Liver (tissue), 9 donors: ENCODE results near the gene CACNB1. TPM values are rescaled to one million over a fixed set of nuclear protein-coding genes. Genes with fewer than 3 reads are reported as not detected.
A peak's percentile ranks its signal among the peaks of the same experiment; 100 is the strongest.

Experiments
- DNase-seq: peaks from one replicate; pipeline ENCODE4 v3.0.0-alpha.2; 2017; ENCODE audit warnings: low spot score
- H3K27ac ChIP-seq, 2 donors: one replicate each; pipeline ENCODE4 v1.7.0; 2013; ENCODE audit warnings: inconsistent platforms in 2 of 2, low read length in 2 of 2, control low read depth in 1 of 2, low read depth in 1 of 2, mild to moderate bottlenecking in 1 of 2
- H3K27me3 ChIP-seq, 4 donors: one replicate each; pipeline versions ENCODE4 v1.6.1 to v1.7.0; 2013; ENCODE audit warnings: low read length in 3 of 4, inconsistent platforms in 1 of 4, mild to moderate bottlenecking in 1 of 4, moderate library complexity in 1 of 4; ENCODE audit not compliant: control insufficient read depth in 4 of 4, insufficient read depth in 4 of 4
- H3K36me3 ChIP-seq, 4 donors: one replicate each; pipeline versions ENCODE4 v1.6.1 to v1.7.0; 2013; ENCODE audit warnings: low read length in 3 of 4, mild to moderate bottlenecking in 3 of 4, low read depth in 1 of 4, moderate library complexity in 1 of 4; ENCODE audit not compliant: control insufficient read depth in 4 of 4, insufficient read depth in 3 of 4
- H3K4me1 ChIP-seq, 4 donors: one replicate each; pipeline versions ENCODE4 v1.6.1 to v1.7.0; 2013; ENCODE audit warnings: low read length in 3 of 4, mild to moderate bottlenecking in 3 of 4, moderate library complexity in 1 of 4; ENCODE audit not compliant: control insufficient read depth in 4 of 4, insufficient read depth in 4 of 4
- H3K4me3 ChIP-seq, 3 donors: one replicate each; pipeline versions ENCODE4 v1.6.1 to v1.7.0; 2013; ENCODE audit warnings: low read length in 3 of 3, control low read depth in 1 of 3, low read depth in 1 of 3, mild to moderate bottlenecking in 1 of 3
- H3K9ac ChIP-seq, 2 donors: one replicate each; pipeline ENCODE4 v1.7.0; 2013; ENCODE audit warnings: low read length in 2 of 2, mild to moderate bottlenecking in 2 of 2, moderate library complexity in 2 of 2, control low read depth in 1 of 2, low read depth in 1 of 2
- H3K9me3 ChIP-seq, 4 donors: one replicate each; pipeline versions ENCODE4 v1.6.1 to v1.7.0; 2013; ENCODE audit warnings: low read length in 3 of 4; ENCODE audit not compliant: control insufficient read depth in 4 of 4
- FOXA1 ChIP-seq: IDR thresholded peaks from 2 replicates; pipeline ENCODE4 v1.6.1; 2016; ENCODE audit warnings: antibody characterized with exemption
- FOXA2 ChIP-seq: IDR thresholded peaks from 2 replicates; pipeline ENCODE4 v1.6.1; 2016; ENCODE audit warnings: antibody characterized with exemption
- HNF4A ChIP-seq, 2 donors: conservative IDR thresholded peaks; 2 replicates each; pipeline ENCODE4 v1.6.1; 2016; ENCODE audit warnings: antibody characterized with exemption in 2 of 2, mild to moderate bottlenecking in 2 of 2
- HNF4G ChIP-seq: IDR thresholded peaks from 2 replicates; pipeline ENCODE4 v1.6.1; 2016; ENCODE audit warnings: antibody characterized with exemption
- JUND ChIP-seq, 2 donors: IDR thresholded peaks; 2 replicates each; pipeline ENCODE4 v1.6.1; 2016; ENCODE audit warnings: antibody characterized with exemption in 2 of 2
- RAD21 ChIP-seq, 2 donors: IDR thresholded peaks; 2 replicates each; pipeline ENCODE4 v1.6.1; 2016; ENCODE audit warnings: antibody characterized with exemption in 2 of 2, mild to moderate bottlenecking in 2 of 2
- RXRA ChIP-seq, 2 donors: IDR thresholded peaks; 2 replicates each; pipeline ENCODE4 v1.6.1; 2017 to 2018; ENCODE audit warnings: antibody characterized with exemption in 2 of 2, mild to moderate bottlenecking in 1 of 2
- SP1 ChIP-seq: IDR thresholded peaks from 2 replicates; pipeline ENCODE4 v1.6.1; 2018; ENCODE audit warnings: antibody characterized with exemption, mild to moderate bottlenecking
- TAF1 ChIP-seq: conservative IDR thresholded peaks from 2 replicates; pipeline ENCODE4 v1.6.1; 2016; ENCODE audit warnings: antibody characterized with exemption, mild to moderate bottlenecking
- YY1 ChIP-seq: IDR thresholded peaks from 2 replicates; pipeline ENCODE4 v1.6.1; 2016; ENCODE audit warnings: antibody characterized with exemption, mild to moderate bottlenecking
- WGBS: extraction: QIAGEN DNeasy Blood & Tissue Kit; methylation state at CpG from one replicate; pipeline ENCODE4 v1.1.7; 2013; 5-methylcytosine and 5-hydroxymethylcytosine counted together
- polyA plus RNA-seq, 2 donors: library from polyadenylated mRNA; stranded (reverse) in 1 of 2; unstranded in 1 of 2; fragments of 200-250 nt in 1 of 2; fragments of >200 nt in 1 of 2; fragmentation: Nextera tagmentation in 1 of 2; extraction: Ambion mirVana in 1 of 2; gene quantifications; one replicate each; pipeline versions ENCODE4 v1.2.1 to v1.2.3, GENCODE V29; 2013 to 2015
- total RNA-seq, 2 donors: library from RNA; depleted of rRNA; stranded (reverse); fragments of >200 nt; gene quantifications; one replicate each; pipeline ENCODE4 v1.2.3, GENCODE V29; 2014
- TF ChIP-seq, protein P1 (sequence below): fragments of 150-350 bp; IDR thresholded peaks from 2 replicates; pipeline ENCODE4 v1.5.1; 2017; ENCODE audit warnings: improper control_type of control experiment, low read depth, low read length; ENCODE audit not compliant: missing input control
- TF ChIP-seq, protein P2 (sequence below): IDR thresholded peaks from 2 replicates; pipeline ENCODE4 v1.6.1; 2016; ENCODE audit warnings: antibody characterized with exemption
- TF ChIP-seq, protein P3 (sequence below): IDR thresholded peaks from 2 replicates; pipeline ENCODE4 v1.6.1; 2016; ENCODE audit warnings: antibody characterized with exemption, mild to moderate bottlenecking
- TF ChIP-seq, protein P4 (sequence below): IDR thresholded peaks from 2 replicates; pipeline ENCODE4 v1.6.1; 2016; ENCODE audit warnings: antibody characterized with exemption
- TF ChIP-seq, protein P5 (sequence below): IDR thresholded peaks from 2 replicates; pipeline ENCODE4 v1.6.1; 2016; ENCODE audit warnings: antibody characterized with exemption
- donor health status: healthy.
- donor health status: healthy.
- donor health status: healthy.
- donor health status: healthy.
- donor health status: healthy.

The CACNB1 gene
- total and polyA plus RNA-seq, 4 donors, result 0.05 to 1.3 (median 0.26) TPM

DNA sequence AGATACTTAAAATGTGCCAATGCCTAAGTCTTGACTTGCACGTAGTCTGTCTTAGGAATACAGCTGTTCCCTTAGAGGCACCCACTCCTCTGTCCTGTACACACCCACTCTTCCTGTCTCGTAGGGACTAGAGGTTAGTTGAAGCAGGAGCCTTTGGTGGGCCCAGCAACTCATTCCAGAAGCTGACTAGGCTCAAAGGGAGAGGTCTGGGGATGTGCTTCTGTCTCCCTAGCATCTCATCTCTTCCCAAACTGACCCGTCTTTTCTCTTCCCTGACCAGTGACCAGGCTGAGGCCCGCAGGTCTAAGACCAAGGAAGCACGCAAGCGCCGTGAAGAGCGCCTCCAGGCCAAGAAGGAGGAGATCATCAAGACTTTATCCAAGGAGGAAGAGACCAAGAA is 6.8 kb upstream of the CACNB1 start:
- peaks cover 0 to 18% (median 9%) of the 10 kb centered on the region in 4 donors for H3K4me1 ChIP-seq
- peaks cover 0 to 2% (median 0%) of the 10 kb centered on the region in 4 donors for H3K27me3 ChIP-seq
- no peaks in the 10 kb centered on the region for H3K9me3 ChIP-seq
- H3K9ac ChIP-seq, result no peak overlapping the region
- H3K36me3 ChIP-seq, result peaks cover 15 to 37% (median 31%) of the 10 kb centered on the region in 4 donors
- WGBS, result 90% methylated on average over 8 of the region's 8 CpGs
- H3K4me3 ChIP-seq, result no peak overlapping the region
- H3K27ac ChIP-seq, result no peak overlapping the region
- TF ChIP-seq JUND (IDR thresholded peaks at IDR 0.05) (no peak), FOXA2 (no peak), HNF4G (no peak), RAD21 (IDR thresholded peaks at IDR 0.05) (no peak), YY1 (no peak), RXRA (IDR thresholded peaks at IDR 0.05) (no peak), FOXA1 (no peak), HNF4A (conservative IDR thresholded peaks at IDR 0.05) (no peak), SP1 (no peak)
- TF ChIP-seq, protein P1, sequence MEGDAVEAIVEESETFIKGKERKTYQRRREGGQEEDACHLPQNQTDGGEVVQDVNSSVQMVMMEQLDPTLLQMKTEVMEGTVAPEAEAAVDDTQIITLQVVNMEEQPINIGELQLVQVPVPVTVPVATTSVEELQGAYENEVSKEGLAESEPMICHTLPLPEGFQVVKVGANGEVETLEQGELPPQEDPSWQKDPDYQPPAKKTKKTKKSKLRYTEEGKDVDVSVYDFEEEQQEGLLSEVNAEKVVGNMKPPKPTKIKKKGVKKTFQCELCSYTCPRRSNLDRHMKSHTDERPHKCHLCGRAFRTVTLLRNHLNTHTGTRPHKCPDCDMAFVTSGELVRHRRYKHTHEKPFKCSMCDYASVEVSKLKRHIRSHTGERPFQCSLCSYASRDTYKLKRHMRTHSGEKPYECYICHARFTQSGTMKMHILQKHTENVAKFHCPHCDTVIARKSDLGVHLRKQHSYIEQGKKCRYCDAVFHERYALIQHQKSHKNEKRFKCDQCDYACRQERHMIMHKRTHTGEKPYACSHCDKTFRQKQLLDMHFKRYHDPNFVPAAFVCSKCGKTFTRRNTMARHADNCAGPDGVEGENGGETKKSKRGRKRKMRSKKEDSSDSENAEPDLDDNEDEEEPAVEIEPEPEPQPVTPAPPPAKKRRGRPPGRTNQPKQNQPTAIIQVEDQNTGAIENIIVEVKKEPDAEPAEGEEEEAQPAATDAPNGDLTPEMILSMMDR, result no peak
- TF ChIP-seq, protein P2, sequence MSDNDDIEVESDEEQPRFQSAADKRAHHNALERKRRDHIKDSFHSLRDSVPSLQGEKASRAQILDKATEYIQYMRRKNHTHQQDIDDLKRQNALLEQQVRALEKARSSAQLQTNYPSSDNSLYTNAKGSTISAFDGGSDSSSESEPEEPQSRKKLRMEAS, result no peak
- TF ChIP-seq, protein P3, sequence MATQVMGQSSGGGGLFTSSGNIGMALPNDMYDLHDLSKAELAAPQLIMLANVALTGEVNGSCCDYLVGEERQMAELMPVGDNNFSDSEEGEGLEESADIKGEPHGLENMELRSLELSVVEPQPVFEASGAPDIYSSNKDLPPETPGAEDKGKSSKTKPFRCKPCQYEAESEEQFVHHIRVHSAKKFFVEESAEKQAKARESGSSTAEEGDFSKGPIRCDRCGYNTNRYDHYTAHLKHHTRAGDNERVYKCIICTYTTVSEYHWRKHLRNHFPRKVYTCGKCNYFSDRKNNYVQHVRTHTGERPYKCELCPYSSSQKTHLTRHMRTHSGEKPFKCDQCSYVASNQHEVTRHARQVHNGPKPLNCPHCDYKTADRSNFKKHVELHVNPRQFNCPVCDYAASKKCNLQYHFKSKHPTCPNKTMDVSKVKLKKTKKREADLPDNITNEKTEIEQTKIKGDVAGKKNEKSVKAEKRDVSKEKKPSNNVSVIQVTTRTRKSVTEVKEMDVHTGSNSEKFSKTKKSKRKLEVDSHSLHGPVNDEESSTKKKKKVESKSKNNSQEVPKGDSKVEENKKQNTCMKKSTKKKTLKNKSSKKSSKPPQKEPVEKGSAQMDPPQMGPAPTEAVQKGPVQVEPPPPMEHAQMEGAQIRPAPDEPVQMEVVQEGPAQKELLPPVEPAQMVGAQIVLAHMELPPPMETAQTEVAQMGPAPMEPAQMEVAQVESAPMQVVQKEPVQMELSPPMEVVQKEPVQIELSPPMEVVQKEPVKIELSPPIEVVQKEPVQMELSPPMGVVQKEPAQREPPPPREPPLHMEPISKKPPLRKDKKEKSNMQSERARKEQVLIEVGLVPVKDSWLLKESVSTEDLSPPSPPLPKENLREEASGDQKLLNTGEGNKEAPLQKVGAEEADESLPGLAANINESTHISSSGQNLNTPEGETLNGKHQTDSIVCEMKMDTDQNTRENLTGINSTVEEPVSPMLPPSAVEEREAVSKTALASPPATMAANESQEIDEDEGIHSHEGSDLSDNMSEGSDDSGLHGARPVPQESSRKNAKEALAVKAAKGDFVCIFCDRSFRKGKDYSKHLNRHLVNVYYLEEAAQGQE, result no peak
- TF ChIP-seq, protein P4, sequence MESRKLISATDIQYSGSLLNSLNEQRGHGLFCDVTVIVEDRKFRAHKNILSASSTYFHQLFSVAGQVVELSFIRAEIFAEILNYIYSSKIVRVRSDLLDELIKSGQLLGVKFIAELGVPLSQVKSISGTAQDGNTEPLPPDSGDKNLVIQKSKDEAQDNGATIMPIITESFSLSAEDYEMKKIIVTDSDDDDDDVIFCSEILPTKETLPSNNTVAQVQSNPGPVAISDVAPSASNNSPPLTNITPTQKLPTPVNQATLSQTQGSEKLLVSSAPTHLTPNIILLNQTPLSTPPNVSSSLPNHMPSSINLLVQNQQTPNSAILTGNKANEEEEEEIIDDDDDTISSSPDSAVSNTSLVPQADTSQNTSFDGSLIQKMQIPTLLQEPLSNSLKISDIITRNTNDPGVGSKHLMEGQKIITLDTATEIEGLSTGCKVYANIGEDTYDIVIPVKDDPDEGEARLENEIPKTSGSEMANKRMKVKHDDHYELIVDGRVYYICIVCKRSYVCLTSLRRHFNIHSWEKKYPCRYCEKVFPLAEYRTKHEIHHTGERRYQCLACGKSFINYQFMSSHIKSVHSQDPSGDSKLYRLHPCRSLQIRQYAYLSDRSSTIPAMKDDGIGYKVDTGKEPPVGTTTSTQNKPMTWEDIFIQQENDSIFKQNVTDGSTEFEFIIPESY, result no peak
- TF ChIP-seq, protein P5, sequence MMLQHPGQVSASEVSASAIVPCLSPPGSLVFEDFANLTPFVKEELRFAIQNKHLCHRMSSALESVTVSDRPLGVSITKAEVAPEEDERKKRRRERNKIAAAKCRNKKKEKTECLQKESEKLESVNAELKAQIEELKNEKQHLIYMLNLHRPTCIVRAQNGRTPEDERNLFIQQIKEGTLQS, result no peak
- DNase-seq, result no peak

DNA sequence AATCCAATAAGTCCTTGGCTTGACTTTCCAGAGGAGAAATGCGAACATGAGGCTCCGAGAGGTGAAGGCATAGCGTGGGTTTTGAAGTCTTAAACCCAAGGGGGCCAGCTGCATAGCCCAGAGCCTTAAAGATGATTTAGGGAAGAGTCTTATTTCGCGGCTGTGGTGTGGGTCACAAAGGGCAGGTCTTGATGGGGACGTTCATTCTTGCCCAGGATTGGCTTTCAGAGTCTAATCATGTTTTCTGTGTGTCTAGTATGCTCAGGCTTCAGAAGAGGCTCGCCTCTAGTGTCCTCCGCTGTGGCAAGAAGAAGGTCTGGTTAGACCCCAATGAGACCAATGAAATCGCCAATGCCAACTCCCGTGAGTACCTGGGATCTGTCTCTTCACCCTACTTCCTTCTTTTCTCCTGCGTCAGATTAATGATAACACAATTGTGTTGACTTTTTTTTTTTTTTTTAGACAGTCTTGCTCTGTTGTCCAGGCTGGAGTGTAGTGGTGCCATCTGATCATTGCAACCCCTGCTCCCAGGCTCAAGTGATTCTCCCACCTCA is 3.6 kb upstream of the CACNB1 start:
- Histone ChIP-seq H3K4me1 (peaks cover 7 to 22% (median 15%) of the 10 kb centered on the region in 4 donors), H3K27me3 (no peaks in the 10 kb centered on the region)

More for the DNA sequence above, 3.6 kb upstream of the CACNB1 start:
- DNase-seq, result no peak
- 51% methylated on average over 11 of the region's 11 CpGs for WGBS
- Histone ChIP-seq H3K4me3 (peak overlapping the region; percentile 85 to 89 (median 87)), H3K27ac (peak overlapping the region; percentile 94 to 99), H3K9ac (peak overlapping the region; percentile 96 to 99), H3K36me3 (peaks cover 15 to 37% (median 31%) of the 10 kb centered on the region in 4 donors), H3K9me3 (no peaks in the 10 kb centered on the region)
- TF ChIP-seq HNF4A (conservative IDR thresholded peaks at IDR 0.05) (no peak), TAF1 (no peak), JUND (IDR thresholded peaks at IDR 0.05) (no peak), YY1 (no peak), HNF4G (no peak)
- TF ChIP-seq, protein P2, result no peak
- TF ChIP-seq, protein P3, result no peak
- TF ChIP-seq, protein P1, result no peak
- TF ChIP-seq, protein P5, result no peak
